ENCODE results near the gene FOXO3.

FOXO3 gene

DNA sequence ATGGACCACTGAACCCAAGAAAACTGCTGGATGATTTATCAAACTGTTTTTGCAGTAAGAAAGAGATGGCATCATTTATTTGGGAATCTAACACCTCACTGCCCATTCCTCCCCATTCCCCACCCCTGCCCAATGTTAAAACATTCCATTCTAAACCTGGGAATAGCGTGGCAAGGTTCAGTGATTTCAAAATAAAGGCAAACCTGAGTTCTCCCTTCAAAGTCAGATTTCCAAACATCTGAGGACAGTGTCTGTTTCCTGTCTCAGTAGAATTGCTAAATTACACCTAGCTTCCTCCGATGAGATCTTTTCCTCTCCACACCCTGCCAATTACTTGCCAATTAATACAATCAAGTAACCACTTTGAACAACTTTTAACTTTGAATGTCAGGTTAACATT lies 160.1 kb downstream of the FOXO3 start:
- no peak for DNase-seq

DNA sequence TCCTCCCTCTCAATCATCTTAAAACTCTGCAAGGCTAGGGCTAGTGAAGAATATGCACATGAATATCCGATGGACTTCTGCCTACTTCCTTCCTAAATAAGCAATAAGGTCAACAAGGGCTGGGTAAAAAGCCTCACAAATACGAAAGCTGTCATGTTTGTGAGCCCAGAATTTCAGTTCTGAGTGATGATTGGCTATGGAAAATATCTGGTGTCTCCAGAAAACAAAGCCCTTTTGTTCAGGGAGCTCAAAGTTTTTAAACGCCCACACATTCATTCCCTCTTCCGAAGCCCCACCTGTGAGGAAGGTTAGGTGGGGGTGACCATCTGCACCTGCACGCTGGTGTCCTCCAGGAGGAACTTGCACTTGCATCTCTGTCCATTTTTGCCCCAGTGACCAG lies 160.6 kb downstream of the FOXO3 start:
- DNase-seq = no peak

DNA sequence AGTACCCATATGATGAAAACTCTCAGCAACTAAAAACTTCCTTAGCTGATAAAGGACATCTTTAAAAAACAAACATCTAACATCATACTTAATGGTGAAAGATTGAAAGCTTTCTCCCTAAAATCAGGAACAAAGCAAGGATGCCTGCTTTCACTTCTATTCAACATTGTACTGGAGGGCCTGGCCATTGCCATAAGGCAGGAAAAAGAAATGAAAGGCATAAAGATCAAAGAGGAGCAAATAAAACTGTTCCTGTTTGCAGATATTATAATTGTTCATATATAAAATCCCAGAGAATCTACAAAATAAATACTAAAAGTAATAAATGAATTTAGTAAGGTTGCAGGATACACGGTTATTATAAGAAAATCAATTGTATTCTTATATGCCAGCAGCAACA lies 162.9 kb downstream of the FOXO3 start:
- no peak for DNase-seq

DNA sequence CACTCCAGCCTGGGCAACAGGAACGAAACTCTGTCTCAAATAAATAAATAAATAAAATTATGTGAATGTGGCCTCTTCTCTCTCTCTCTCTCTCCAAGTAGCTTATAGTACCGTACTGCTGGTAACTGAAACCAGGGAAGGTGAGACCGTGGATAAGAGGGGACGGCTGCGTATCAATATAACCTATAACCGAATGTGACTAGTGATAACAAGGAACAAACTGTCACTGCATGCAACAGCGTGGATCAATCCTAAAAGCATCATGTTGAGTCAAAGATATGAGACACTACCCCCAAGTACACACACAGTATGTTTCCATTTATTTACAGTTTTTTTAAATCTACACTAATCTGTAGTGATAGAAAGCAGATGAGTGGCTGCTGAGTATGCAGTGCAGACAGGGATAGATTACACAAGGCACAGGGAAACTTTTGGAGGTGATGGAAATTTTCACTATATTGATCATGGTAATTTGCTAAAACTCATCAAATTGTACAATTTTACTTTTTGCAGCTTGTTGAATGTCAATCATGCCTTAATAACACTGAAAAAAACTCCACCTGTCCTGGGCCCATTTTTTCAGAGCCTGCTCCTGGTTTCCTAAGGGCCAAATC lies 166.1 kb downstream of the FOXO3 start:
- no peak for DNase-seq

DNA sequence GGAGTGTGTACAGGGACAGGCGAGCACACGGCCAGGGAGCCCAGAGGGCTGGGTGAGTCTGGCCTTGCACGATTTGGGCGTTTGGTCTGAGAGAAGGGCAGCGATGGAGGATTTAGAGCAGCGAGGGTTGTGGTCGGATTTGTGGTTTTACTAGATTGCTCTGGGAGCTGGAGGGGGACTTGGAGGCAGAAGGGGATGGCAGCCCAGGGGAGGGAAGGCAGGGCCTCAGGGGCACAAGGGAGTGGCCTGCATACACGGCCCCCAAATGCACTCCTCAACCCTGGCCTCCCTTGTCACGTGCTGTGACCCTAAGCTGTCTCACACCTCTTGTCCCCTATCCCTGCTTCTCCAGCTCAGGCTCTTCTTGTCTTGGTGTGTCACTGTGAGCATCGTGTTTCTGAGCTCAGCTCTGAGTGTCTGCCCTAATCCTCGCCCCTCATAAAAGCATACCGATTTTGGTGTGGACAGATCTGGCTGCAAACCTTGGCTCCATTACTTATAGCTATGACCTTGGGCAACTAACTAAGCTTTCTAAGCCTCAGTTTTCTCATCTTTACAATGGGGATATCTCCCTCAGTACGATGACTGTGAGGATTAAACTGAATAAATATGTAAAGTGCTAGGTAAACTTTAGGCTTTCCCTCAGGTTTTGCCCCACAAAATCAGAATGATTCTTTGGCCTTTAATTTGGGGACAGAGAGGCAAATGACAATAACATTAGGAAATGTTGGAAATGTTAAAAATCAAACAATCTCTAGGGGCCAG lies 167.4 kb downstream of the FOXO3 start:
- DNase-seq = no peak

DNA sequence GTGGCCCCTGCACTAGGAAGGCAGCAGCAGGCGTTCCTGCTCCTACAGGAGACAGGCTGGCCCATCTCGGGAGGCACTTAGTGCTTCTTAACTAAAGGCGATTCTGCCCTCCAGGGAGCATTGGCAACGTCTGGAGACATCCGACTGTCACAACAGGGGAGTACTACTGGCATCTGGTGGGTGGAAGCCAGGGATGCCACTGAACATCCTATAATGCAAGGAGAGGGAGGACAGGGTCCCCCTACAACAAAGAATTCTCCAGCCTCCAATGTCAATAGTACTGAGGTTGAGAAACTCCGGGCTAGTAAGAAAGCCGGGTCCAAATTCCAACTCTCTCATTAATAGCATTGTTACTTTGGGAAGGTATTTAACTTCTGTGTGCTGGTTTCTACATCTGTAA lies 168.1 kb downstream of the FOXO3 start:
- DNase-seq = no peak

DNA sequence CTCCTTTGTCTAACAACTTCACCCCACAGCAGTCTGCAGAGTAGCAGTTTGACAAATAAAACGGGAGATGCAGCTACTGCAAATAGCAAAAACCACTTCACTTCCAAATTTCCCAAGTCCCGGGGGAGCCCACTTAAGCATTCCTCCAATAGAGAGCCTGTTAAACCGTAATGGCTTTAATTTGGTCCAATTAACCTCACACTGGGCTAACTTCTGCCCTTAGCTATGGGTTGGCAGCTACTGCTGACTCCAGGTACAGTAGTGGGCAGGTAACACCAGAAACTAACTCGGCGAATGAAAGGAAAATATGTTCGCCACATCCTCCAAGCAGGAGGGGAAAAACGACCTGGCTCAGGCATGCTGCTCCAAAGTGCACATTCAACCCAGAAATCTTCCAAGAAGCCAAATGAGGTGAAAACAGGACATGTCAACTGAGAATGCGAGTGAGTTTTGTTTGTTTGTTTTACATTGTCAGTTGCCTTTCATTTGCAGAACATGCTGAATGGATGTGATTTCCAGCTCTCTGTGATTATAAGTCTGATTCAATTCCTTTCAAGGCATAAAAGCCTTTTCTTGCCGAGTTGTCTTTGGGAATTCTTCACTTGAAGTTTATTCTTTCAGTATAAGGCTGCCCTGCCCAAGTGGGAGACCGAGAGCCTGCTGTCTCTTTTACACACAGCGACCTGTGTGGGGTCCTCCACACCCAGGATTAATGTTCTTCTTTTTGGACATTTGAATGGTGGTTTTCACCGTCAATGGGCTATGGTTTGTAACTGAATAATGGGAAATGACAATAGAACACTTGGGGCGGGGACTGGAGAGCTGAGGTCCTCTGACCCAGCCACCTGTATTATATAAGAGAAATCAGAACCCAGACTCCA lies 170.2 kb downstream of the FOXO3 start:
- no peak for DNase-seq

DNA sequence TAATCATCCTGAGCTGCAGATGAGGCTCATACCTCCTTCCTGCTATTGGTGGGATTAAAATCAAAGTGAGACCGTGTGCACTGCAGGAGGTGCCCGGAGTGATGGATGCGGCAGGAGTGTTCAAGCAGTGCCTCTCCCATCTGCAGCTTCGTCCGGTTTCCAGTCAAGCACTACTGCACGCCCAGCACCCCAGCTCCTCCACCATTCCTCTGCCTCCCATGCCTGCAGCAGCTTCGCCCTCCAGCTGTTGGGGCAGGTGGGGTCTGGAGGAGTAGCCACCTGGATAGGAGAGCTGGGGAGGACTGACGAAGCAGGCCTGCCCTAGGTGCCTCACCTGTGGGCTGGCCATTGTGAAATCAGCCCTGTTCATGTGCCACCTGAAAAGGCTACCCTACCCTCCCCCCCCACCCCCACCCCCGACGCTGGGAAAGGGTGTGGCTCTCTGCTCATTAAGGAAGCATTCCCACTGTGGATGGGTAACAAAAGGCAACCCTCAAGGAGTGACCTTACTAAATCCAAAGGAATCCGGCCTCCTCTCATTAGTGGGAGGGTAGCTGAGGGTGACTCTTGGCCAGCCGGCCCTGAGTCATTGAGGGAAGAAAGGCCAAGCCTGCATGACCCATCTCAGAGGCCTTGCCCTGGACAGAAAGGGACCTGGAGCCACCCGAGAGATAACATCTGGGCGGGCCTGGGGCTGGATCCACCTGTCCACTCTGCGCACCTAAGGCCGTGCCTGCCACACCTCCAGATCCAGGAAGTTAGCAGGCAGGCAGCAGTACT lies 171.6 kb downstream of the FOXO3 start:
- no peak for DNase-seq

DNA sequence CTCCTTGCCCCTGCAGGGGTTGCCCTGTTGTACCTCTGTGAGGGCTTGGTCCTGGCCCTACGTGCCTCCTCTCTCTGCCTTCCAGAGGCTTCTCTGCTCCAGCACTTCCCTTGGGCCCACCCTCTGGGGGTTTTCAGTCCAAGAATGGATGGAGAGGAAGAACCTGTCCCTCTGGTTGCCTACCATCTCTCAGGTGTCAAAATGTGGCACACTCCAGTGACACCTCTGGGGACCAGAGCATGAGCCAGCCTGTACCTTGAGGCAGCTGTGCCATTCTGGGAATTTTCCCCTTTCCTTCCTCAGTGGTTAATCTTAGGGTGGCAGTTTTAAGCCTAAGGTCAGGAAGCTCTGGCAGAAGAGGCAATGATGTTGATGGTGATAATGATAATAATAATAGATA lies 172.3 kb downstream of the FOXO3 start:
- no peak for DNase-seq

DNA sequence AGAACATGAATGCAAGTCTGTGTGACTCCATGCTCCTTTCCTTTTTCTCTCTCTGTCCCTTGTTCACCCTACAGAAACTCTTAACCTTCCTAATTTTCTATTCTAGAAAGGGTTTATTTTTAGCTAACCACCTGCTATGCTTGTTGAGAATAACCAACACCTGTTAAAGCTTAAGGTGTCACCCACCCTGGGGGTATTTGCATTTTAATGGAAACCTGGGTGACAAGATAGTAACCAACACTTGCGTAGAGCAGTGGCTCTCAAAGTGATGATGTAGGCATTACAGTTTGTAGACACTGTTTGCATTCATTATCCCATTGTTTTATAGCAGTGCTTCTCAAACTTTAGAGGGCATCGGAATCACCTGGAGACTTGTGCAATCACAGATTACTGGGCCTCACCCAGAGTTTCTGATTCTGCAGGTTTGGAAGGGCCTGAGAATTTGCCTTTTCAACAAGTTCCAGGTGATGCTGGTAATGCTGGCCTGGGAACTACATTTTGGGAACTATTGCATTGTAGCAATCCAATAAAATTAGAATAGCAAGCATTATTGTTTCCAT lies 173.1 kb downstream of the FOXO3 start:
- no peak for DNase-seq
